Stomach (tissue), 4 donors: ENCODE results near the gene FAM83F.

Source experiments
- POLR2A ChIP-seq, 4 donors: fragments of 450-650 bp; IDR thresholded peaks; one replicate each; pipeline ENCODE4 v1.6.1; 2016; ENCODE audit warnings: antibody characterized with exemption in 4 of 4, control low read depth in 2 of 4, mild to moderate bottlenecking in 1 of 4, moderate library complexity in 1 of 4
- POLR2AphosphoS5 ChIP-seq, 3 donors: sonication (generic); formaldehyde crosslinking; IDR thresholded peaks; one replicate each; pipeline ENCODE4 v1.6.1; 2016; ENCODE audit warnings: antibody characterized with exemption in 3 of 3

DNA sequence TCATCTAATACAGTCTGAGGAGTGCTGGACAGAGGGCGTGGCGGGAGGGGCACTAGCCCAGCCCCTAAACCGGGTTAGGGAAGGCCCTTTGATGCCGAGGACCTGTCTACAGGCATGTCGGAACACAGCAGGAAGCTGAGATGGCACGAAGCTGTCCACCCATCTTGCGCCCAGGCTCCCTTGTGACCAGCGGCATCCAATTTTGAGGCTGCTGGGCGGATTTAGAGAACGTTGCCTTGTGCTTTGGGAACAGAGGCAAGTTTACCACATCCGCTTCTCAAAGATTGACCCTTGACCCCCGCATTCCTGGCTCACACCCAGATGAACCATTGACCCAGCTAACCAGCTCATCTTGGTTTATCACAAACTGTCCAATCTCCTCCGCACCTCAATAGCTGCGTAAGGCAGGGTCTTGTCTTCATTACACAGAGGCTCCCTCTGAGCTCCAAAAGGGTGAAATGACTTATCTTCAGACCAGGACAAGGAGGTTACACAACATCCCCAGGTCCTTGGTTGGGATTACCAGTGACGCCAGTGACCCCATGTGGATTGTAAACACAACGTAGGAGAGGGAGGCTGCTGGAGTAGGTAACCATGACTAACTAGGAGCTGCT lies 4.5 kb downstream of the FAM83F start:
- TF ChIP-seq POLR2AphosphoS5 (IDR thresholded peaks at IDR 0.05) (no peak), POLR2A (IDR thresholded peaks at IDR 0.05) (no peak)
